ENCODE measurements around the gene TMEM254.

DNA sequence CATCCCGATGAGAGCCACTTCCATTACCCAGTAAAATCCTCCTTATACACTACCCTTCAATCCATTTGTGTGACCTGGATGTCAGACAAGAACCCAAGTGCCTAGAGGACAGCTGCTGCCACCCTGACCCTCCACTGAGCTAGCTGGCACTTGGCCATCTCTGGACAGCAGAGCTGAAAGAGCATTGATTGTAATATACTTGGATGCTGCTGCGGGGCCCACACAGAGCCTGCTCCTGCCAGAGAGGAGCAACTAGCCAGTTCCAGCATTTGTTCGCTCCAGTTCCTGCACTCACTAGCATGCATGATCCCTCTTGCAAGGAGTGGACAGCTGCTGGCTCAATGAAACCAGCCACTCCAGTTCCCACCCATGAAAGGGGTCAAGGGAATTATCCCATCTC, 8.4 kb upstream of the TMEM254 start:
- TF ChIP-seq, protein P1, sequence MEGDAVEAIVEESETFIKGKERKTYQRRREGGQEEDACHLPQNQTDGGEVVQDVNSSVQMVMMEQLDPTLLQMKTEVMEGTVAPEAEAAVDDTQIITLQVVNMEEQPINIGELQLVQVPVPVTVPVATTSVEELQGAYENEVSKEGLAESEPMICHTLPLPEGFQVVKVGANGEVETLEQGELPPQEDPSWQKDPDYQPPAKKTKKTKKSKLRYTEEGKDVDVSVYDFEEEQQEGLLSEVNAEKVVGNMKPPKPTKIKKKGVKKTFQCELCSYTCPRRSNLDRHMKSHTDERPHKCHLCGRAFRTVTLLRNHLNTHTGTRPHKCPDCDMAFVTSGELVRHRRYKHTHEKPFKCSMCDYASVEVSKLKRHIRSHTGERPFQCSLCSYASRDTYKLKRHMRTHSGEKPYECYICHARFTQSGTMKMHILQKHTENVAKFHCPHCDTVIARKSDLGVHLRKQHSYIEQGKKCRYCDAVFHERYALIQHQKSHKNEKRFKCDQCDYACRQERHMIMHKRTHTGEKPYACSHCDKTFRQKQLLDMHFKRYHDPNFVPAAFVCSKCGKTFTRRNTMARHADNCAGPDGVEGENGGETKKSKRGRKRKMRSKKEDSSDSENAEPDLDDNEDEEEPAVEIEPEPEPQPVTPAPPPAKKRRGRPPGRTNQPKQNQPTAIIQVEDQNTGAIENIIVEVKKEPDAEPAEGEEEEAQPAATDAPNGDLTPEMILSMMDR (IDR thresholded peaks at IDR 0.05): no peak
- TF ChIP-seq EP300 (IDR thresholded peaks at IDR 0.05) (no peak), POLR2AphosphoS5 (IDR thresholded peaks at IDR 0.05) (no peak)
